Right lung (tissue), 5 donors: ENCODE measurements around the gene GOLGA6B. TPM values are rescaled to one million over a fixed set of nuclear protein-coding genes. Genes with fewer than 3 reads are reported as not detected.
"Not testable (repeated sequence)": the region's sequence is repeated elsewhere in the genome, so short reads cannot be mapped to it uniquely, and the experiment has no call there.

ENCODE experiments used
- DNase-seq, 2 donors: peaks; one replicate each; pipeline ENCODE4 v3.0.0-alpha.2; 2013
- polyA plus RNA-seq, 5 donors: library from polyadenylated mRNA; unstranded; fragments of 120-200 nt; gene quantifications; one replicate each; pipeline versions ENCODE4 v1.2.1 to v1.2.3, GENCODE V29; 2013; ENCODE audit warnings: inconsistent platforms in 1 of 5, low replicate concordance in 1 of 5; ENCODE audit not compliant: insufficient read length in 5 of 5, insufficient read depth in 1 of 5

GOLGA6B gene
- polyA plus RNA-seq, 5 donors, result 0.13 to 1.6 (median 1.2) TPM; not detected in 1

DNA sequence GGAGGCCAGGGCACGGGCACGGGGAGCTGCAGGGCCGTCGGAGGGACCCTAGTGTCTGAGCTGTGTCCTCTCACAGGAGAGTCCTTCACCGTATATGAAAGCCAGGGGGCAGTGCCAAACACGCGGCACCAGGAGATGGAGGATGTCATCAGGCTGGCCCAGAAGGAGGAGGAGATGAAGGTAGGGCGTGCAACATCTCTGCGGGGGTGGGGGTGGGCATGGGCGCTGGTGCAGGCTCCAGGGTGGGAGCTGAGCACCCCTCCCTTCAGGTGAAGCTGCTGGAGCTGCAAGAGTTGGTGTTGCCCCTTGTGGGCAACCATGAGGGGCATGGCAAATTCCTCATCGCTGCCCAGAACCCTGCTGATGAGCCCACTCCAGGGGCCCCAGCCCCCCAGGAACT is 11.2 kb downstream of the GOLGA6B start:
- DNase-seq, result not testable (repeated sequence)

DNA sequence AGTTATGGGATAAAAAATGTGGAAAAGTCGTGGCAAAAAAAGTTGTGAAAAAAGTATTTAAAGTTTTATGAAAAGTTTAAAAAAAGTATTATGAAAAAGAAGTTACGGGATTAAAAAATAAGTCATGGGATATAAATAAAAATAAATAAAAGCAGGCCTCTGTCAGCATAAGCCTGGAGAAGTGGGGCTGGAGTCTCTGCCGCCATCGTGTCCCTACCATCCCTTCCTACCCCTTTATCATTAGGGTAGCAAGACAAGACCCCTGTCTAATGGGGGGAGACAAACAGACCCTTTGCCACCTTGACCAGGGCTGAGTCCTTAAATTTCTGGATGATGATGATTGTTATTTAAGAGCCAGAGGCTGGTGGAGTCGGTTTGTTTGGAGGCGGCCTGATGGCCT is 15.3 kb downstream of the GOLGA6B start:
- DNase-seq, result not testable (repeated sequence)

DNA sequence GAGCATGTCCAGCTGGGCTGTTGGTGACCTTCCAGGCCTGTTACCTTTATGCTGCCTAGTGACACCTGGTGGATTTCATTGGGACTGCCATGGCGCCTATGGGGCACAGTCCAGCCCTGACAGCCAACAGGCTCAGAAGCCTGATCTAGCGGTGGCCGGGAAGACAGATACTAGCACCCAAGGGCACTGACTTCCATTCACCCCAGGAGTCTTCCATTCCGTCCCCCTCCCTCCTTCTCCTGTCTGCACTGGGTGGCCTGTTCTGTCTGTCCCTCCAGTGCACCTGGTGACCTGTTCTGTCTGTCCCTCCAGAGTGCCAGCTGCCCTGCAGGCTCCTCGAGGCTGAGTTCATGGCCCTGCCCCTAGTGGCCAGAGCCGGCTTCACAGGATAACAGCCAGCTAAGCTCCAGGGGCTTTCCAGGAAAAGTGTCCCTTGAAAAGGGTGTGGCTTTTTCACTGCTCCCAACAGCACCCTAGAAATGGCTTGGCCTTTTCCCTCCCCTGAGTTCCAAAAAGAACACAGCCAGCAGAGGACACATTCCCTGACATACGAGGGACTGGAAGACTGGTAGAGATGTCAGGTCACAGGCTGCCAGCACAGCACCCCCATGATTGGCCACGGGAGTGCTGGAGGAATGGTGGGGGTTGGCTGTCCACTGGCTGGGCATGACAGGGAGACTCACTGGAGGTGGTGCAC is 16.3 kb downstream of the GOLGA6B start:
- DNase-seq, result peak; percentile 55 to 56

DNA sequence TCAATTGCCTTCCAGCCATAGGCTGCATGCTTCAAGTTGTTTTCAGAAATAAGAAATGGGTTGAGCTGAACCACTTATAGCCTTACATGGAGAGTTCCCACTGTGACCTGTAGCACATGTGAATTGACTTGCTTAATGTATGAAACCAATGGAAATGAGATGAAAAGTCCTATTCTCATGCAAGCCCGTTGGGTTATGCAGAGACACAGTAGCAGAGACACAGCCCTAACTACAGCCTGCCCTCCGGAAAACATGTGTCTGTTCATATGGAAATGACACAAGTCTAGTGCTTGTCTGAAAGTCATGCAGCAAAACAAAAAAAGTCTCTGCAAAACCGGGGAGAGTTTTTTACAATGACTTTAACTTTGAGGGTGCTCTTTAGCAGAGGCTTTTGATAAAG is 17.0 kb downstream of the GOLGA6B start:
- DNase-seq, result no peak

DNA sequence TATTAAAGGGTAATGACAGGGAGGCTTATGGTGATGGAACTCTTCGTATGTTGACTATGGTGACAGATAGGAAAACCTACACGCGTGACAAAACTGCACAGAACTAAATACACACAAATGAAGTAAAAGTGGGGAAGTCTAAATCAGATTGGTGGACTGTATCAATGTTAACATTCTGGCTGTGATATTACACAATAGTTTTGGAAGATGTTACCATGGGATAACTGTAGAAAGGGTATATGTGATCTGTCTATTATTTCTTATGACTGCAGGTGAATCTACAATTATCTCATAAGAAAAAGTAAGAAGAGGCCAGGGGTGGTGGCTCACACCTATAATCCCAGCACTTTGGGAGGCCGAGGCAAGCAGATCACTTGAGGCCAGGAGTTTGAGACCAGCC is 22.3 kb downstream of the GOLGA6B start:
- no peak for DNase-seq

DNA sequence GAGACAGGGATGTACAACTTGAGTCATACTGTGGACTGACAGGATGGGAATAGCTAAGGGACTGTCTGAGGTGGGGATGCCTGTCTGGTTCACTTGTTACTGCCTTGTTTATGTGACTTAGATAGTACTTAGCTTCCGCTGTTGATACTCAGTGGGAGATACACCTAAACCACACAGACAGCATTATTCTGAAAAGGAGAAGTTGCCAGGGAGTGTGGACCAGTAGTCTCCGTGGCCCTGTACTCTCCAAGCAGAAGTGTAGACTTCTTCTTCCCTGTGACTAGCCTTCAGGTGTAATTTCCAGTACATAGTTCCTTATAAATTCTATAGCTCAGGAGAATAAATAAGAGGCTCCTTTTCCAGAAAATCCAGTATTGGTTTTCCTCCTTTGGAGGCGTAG is 26.4 kb downstream of the GOLGA6B start:
- no peak for DNase-seq

DNA sequence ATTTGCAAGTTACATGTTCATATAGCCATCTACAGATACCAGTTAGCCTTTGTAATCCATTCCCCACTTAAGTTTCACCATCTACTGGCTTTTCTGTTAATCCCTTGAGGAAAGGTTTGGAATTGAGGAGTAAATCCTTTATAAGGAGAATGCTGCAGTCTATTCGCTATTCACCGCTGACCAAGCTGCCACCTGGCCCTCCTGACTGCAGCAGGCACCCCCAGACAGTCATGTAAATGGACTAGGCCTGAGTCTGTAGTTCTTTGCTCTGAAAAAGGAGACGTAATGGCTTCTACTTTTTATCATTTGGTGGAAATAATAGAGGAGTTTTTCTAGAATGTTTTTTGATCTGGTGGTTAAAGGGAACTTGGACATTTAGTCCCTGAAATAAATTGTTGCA is 28.3 kb downstream of the GOLGA6B start:
- no peak for DNase-seq

DNA sequence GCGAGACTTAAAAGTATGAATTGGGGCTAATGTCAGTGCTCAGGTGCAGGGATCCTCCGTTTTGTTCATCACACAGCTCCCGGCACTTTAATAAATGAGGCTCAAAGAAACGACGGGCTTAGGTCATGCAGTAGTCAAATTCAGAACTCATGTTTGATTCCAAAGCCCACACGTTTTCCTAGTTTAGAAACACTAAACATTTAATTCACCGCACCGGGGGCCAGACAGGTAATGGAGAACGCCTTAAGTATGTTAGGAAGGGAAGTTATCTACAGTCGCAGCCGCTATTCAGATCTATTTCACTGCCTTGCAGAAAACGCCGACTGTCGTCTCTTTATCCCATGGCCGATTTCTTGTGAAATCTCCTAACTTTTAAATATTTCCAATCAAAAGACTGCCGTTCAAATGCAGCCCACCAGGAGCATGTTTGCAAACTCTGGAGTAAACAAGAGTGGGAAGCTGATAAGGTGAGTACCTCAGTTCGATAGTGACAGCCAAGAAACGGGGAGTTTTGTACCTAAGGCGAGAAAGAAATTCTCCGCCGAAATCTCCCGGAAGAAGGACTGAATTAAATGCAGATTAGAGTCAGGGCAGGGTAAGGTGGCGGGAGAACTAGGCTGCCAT is 30.9 kb downstream of the GOLGA6B start:
- DNase-seq, result peak in 1 of 2 donors; percentile 1

DNA sequence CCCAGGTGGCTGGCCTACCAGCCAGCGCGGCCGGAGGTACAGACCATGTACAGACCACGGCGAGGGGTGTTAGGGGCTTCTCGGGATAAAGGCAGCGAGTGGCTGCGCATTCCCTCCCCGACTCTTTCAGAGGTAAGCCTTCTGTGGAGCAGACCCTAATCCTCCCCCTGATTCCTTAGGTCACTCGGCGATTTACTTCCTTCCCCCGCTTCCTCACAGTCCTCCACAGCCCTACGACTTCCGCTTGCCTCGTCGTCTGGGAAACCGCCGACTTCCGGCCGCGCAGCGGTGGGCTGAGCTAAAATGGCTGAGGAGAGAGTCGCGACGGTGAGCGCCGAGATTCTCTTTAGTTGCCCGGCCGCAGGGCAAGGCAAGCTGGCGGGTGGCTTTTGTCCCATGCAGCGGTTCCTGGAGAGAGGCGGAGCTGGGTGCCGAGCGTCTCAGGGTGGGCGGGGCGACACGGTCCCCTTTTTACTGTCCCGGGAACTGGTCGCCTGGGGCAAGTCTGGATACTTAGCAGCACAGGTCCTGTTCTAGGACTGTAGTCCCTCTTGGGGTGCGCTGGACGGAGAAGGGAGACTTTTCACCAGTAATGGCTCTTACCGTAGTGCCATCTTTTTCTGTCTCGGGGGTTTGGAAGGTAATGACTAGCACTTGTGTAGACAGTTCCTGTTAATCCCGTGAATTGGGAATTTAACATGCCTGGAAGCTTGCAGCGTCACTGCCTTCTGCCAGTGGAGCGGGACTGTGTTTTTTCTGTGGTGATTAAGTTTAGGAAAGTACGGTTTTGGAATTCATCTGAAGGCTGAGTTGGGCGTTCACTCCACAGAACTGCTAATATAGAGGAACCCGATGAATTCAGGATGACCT is 31.7 kb downstream of the GOLGA6B start, which contains the start of the genes BBS4 and HIGD2B:
Gene BBS4, plus strand, starts transcription at position 283 of the 870 bp plus-strand sequence. Its CDS starts 21 bp downstream, at position 304.
Gene HIGD2B, minus strand, starts transcription at position 258 of the 870 bp plus-strand sequence. CDS start 9,808 bp downstream, outside the sequence.
- DNase-seq, result peak; percentile 90 to 91

DNA sequence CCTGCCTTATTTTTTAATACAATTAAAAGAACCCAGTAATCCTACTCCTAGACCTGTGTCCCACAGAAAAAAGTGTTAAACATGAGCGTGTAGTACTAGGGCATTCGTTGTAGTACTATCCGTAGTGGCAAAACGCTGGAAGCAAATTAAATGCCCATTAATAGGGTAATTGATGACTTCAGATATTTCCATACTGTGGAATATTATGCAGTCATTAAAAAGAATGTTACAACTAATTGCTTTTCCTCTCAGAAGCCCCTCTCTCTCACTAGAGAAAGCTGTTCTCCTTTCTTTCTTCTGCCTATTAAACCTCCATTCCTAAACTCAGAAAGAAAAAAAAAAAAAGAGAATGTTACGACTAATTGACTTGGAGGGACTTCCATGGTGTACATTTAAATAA is 34.2 kb downstream of the GOLGA6B start:
- DNase-seq, result no peak

DNA sequence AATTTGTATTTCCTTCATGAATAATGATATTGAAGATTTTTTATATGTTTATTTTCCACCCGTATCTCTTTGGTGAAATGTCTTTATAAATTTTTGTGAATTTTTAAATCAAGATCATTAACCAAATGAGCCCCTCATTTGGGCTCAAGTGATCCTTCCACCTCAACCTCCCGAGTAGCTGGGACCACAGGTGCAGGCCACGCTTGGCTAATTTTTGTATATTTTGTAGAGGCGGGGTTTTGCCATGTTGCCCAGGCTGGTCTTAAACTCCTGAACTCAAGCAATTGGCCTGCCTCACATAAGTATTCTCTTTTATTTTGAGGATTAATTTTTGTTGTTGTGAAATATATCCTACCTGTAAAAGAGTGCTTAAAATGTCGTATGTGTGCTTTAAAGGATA is 36.4 kb downstream of the GOLGA6B start:
- DNase-seq, result no peak

DNA sequence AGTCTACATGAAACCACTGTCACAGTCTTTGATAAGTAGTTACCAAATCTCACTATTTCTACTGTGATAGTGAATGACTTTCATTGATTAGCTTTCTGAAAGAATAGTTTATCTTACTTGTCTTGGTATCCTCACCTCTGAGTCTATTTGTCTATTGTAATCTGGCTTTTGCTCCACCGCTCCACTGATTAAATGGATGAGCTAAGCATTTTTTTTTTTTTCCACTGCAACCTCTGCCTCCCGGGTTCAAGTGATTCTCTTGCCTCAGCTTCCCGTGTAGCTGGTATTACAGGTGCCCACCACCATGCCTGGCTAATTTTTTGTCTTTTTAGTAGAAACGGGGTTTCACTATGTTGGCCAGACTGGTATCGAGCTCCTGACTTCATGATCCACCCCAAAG is 44.4 kb downstream of the GOLGA6B start:
- DNase-seq, result no peak

DNA sequence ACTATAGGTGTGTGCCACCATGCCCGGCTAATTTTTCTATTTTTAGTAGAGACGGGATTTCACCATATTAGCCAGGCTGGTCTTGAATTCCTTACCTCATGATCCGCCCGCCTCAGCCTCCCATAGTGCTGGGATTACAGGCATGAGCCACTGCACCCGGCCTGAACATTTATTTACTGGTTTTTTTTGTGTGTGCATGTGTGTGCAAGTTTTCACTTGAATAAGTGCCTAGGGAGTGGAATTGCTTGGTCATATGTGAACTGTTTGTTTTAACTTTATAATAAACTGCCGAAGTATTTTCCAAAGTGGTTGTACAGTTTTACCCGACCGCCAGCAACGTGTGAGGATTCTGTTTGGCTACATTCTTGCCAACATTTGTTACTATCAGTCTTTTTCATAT is 45.6 kb downstream of the GOLGA6B start:
- DNase-seq, result no peak

DNA sequence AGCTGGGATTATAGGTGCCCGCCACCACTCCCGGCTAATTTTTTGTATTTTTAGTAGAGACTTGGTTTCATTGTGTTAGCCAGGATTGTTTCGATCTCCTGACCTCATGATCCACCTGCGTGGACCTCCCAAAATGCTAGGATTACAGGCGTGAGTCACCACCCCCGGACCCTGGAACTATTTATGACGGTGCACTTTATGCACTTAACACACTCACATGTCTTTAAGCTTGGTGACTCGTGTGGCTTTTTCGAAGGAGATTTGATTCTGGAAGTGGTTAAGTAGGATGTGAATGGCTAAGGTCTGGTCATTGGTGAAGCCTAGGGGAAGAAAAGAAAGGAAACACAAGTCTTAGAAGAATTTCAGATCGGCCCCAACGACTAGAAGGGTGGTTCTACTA is 51.8 kb downstream of the GOLGA6B start:
- no peak for DNase-seq

DNA sequence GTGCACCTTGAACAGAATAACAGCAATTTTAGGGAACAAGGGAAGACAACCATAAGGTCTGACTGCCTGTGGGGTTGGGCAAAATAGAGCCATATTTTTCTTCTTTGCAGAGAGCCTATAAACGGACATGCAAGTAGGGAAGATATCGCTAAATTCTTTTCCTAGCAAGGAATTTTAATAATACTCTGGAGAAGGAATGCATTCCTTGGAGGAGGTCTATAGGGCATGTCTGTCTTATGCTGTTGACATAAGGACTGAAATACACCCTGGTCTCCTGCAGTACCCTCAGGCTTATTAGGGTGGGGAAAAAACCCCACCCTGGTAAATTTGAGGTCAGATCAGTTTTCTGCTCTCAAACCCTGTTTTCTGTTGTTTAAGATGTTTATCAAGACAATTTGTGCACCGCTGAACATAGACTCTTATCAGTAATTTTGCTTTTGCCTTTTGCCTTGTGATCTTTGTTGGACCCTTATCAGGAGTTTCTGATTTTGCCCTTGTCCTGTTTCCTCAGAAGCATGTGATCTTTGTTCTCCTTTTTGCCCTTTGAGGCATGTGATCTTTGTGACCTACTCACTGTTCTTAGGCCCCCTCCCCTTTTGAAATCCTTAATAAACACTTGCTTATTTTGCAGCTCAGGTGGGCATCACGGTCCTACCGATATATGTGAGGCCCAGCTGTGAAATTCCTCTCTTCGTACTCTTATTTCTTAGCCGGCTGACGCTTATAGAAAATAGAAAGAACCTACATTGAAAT is 54.2 kb downstream of the GOLGA6B start:
- not testable (repeated sequence) for DNase-seq

Other genes with a start within 250 kb of the GOLGA6B start
- 100 to 1,000 TPM; 158 to 211 (median 201) TPM for gene ARIH1, start 180.4 kb upstream of the GOLGA6B start, polyA plus RNA-seq
- not detected for gene HIGD2B, start 31.5 kb downstream of the GOLGA6B start, polyA plus RNA-seq
- gene BBS4, start 31.5 kb downstream of the GOLGA6B start, polyA plus RNA-seq, result 10 to 100 TPM; 40.1 to 63.4 (median 49.9) TPM
- 10 to 100 TPM; 63.6 to 81.9 (median 69.9) TPM for gene ADPGK, start 129.1 kb downstream of the GOLGA6B start, polyA plus RNA-seq